ENCODE measurements around the gene GAS6.

Gene GAS6

GRCh38 chr13:113877149-113877990 is 13.5 kb upstream of the GAS6 start:
- Histone ChIP-seq H3K36me3 (ENCODE audit: control insufficient read depth in 2 of 2, insufficient read depth in 1 of 2, low read length in 2 of 2) (no peaks in the 10 kb centered on the region), H3K4me1 (ENCODE audit: control insufficient read depth, insufficient read depth, low read length) (no peaks in the 10 kb centered on the region), H3K4me3 (ENCODE audit: low read depth, low read length) (no peak overlapping the region), H3K9me3 (ENCODE audit: control insufficient read depth, insufficient read depth, low read depth, low read length) (no peaks in the 10 kb centered on the region), H3K27ac (ENCODE audit: extremely low read depth, low read depth, low read length) (no peak overlapping the region)
- no peak for TF ChIP-seq ZNF280D (tag by site-specific recombination; IDR thresholded peaks at IDR 0.05)
- POLR2A ChIA-PET: no interaction called here
- CTCF ChIA-PET: no interaction called here

- CTCF ChIA-PET: no interaction called here
- POLR2A ChIA-PET: no interaction called here
- TF ChIP-seq ZSCAN5A (tag by site-specific recombination; IDR thresholded peaks at IDR 0.05): no peak
- no peak for TF ChIP-seq ZNF791 (tag by site-specific recombination; IDR thresholded peaks at IDR 0.05)
- TF ChIP-seq ZNF184 (tag by site-specific recombination; IDR thresholded peaks at IDR 0.05): no peak
- TF ChIP-seq ZNF571 (tag by site-specific recombination; IDR thresholded peaks at IDR 0.05): no peak
- TF ChIP-seq ZNF48 (tag by site-specific recombination; IDR thresholded peaks at IDR 0.05): no peak
- TF ChIP-seq ZNF202 (tag by site-specific recombination; IDR thresholded peaks at IDR 0.05; ENCODE audit: borderline replicate concordance): no peak
- TF ChIP-seq, protein P1, sequence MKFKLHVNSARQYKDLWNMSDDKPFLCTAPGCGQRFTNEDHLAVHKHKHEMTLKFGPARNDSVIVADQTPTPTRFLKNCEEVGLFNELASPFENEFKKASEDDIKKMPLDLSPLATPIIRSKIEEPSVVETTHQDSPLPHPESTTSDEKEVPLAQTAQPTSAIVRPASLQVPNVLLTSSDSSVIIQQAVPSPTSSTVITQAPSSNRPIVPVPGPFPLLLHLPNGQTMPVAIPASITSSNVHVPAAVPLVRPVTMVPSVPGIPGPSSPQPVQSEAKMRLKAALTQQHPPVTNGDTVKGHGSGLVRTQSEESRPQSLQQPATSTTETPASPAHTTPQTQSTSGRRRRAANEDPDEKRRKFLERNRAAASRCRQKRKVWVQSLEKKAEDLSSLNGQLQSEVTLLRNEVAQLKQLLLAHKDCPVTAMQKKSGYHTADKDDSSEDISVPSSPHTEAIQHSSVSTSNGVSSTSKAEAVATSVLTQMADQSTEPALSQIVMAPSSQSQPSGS (tag by site-specific recombination; IDR thresholded peaks at IDR 0.05; ENCODE audit: low read depth): no peak
- no peak for TF ChIP-seq ZNF626 (tag by site-specific recombination; IDR thresholded peaks at IDR 0.05)
- no peak for TF ChIP-seq SETDB1 (IDR thresholded peaks at IDR 0.05; ENCODE audit: insufficient read length, low read length)
- TF ChIP-seq ZFHX2 (tag by site-specific recombination; conservative IDR thresholded peaks at IDR 0.05): no peak
- TF ChIP-seq OVOL3 (tag by site-specific recombination; IDR thresholded peaks at IDR 0.05): no peak
- TF ChIP-seq KLF9 (tag by site-specific recombination; IDR thresholded peaks at IDR 0.05; ENCODE audit: low read depth): no peak
- no peak for TF ChIP-seq ZNF521 (tag by site-specific recombination; IDR thresholded peaks at IDR 0.05)
- TF ChIP-seq, protein P2, sequence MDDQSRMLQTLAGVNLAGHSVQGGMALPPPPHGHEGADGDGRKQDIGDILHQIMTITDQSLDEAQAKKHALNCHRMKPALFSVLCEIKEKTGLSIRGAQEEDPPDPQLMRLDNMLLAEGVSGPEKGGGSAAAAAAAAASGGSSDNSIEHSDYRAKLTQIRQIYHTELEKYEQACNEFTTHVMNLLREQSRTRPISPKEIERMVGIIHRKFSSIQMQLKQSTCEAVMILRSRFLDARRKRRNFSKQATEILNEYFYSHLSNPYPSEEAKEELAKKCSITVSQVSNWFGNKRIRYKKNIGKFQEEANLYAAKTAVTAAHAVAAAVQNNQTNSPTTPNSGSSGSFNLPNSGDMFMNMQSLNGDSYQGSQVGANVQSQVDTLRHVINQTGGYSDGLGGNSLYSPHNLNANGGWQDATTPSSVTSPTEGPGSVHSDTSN (CRISPR knock-in tag; IDR thresholded peaks at IDR 0.05): no peak
- TF ChIP-seq ZNF580 (tag by site-specific recombination; IDR thresholded peaks at IDR 0.05): no peak
- no peak for TF ChIP-seq ZNF549 (tag by site-specific recombination; IDR thresholded peaks at IDR 0.05)
- TF ChIP-seq SCRT2 (tag by site-specific recombination; IDR thresholded peaks at IDR 0.05): no peak
- no peak for TF ChIP-seq ZNF211 (tag by site-specific recombination; IDR thresholded peaks at IDR 0.05; ENCODE audit: low read depth)
- TF ChIP-seq, protein P3, sequence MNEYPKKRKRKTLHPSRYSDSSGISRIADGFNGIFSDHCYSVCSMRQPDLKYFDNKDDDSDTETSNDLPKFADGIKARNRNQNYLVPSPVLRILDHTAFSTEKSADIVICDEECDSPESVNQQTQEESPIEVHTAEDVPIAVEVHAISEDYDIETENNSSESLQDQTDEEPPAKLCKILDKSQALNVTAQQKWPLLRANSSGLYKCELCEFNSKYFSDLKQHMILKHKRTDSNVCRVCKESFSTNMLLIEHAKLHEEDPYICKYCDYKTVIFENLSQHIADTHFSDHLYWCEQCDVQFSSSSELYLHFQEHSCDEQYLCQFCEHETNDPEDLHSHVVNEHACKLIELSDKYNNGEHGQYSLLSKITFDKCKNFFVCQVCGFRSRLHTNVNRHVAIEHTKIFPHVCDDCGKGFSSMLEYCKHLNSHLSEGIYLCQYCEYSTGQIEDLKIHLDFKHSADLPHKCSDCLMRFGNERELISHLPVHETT (tag by site-specific recombination; IDR thresholded peaks at IDR 0.05): no peak
- Histone ChIP-seq H3K4me3 (ENCODE audit: low read depth, low read length) (no peak overlapping the region), H3K9me3 (ENCODE audit: control insufficient read depth, insufficient read depth, low read depth, low read length) (no peaks in the 10 kb centered on the region), H3K27ac (ENCODE audit: extremely low read depth, low read depth, low read length) (no peak overlapping the region), H3K4me1 (ENCODE audit: control insufficient read depth, insufficient read depth, low read length) (no peaks in the 10 kb centered on the region), H3K36me3 (ENCODE audit: control insufficient read depth in 2 of 2, insufficient read depth in 1 of 2, low read length in 2 of 2) (no peaks in the 10 kb centered on the region)
Observed at GRCh38 chr13:113876346-113877148, 12.7 kb upstream of the GAS6 start.

Data from HEK293 (cell line).